Measurements from ENCODE around the gene MYOF. TPM values are rescaled to one million over a fixed set of nuclear protein-coding genes. Genes with fewer than 3 reads are reported as not detected.
A peak's percentile ranks its signal among the peaks of the same experiment; 100 is the strongest.

MYOF gene
- total and polyA plus RNA-seq, 2 of the 8 experiments (the other 6 are each of a cell fraction or from before 2014, with no cell fraction given), result 0.98 to 2.3 TPM

- TF ChIP-seq CTCF (IDR thresholded peaks at IDR 0.05; ENCODE audit: control extremely low read depth in 1 of 3, insufficient read depth in 1 of 3, low read depth in 1 of 3, low read length in 3 of 3) (peak in 2 of 3 experiments; percentile 52 to 71; a peak in 3 of 4 replicates), GABPA (IDR thresholded peaks at IDR 0.05; ENCODE audit: borderline replicate concordance, insufficient read depth, low read length) (no peak), KDM5A (IDR thresholded peaks at IDR 0.05; ENCODE audit: low read length) (no peak), ATF2 (IDR thresholded peaks at IDR 0.05; ENCODE audit: low read length) (no peak), JUN (IDR thresholded peaks at IDR 0.05; ENCODE audit: low read depth, low read length) (no peak), HDAC6 (IDR thresholded peaks at IDR 0.05; ENCODE audit: low read depth, low read length) (no peak)
Observed at GRCh38 chr10:93482145-93482834, at the start of gene MYOF (continued).
